IgD-negative memory B cell (primary cell): Measurements from ENCODE around the gene NAA40. TPM values are rescaled to one million over a fixed set of nuclear protein-coding genes. Genes with fewer than 3 reads are reported as not detected.

Source experiments
- H3K27ac Mint-ChIP-seq, 3 donors: one replicate each; pipeline ENCODE4 v1.8.0; 2020 to 2022; ENCODE audit warnings: mild to moderate bottlenecking in 3 of 3, mixed read lengths in 3 of 3, moderate library complexity in 1 of 3
- H3K27me3 Mint-ChIP-seq: one replicate; pipeline ENCODE4 v1.8.0; 2021; ENCODE audit warnings: mixed read lengths
- H3K36me3 Mint-ChIP-seq: one replicate; pipeline ENCODE4 v1.8.0; 2020; ENCODE audit warnings: mild to moderate bottlenecking, mixed read lengths
- H3K4me1 Mint-ChIP-seq, 3 donors: one replicate each; pipeline ENCODE4 v1.8.0; 2020 to 2022; ENCODE audit warnings: mixed read lengths in 3 of 3, mild to moderate bottlenecking in 1 of 3
- H3K4me3 Mint-ChIP-seq, 4 donors: one replicate each; pipeline ENCODE4 v1.8.0; 2020 to 2022; ENCODE audit warnings: mild to moderate bottlenecking in 4 of 4, mixed read lengths in 4 of 4, moderate library complexity in 3 of 4
- H3K9me3 Mint-ChIP-seq, 3 donors: one replicate each; pipeline ENCODE4 v1.8.0; 2020 to 2021; ENCODE audit warnings: mixed read lengths in 3 of 3, mild to moderate bottlenecking in 1 of 3
- polyA plus RNA-seq: library from polyadenylated mRNA; unstranded; fragments of 300-500 nt; fragmentation: Illumina TruSeq; gene quantifications from one replicate; pipeline ENCODE4 v1.2.3, GENCODE V29; 2021

The NAA40 gene
- polyA plus RNA-seq, 1 donor from 2014 or later = 13.9 TPM

GRCh38 chr11:63907808-63908530 is 30.8 kb upstream of the NAA40 start:
- Mint-ChIP-seq H3K4me3 (no peak overlapping the region), H3K36me3 (peaks cover 3% of the 10 kb centered on the region), H3K4me1 (peaks cover 0 to 3% (median 0%) of the 10 kb centered on the region in 3 donors), H3K9me3 (no peaks in the 10 kb centered on the region), H3K27me3 (no peaks in the 10 kb centered on the region), H3K27ac (no peak overlapping the region)

- Mint-ChIP-seq H3K27ac (no peak overlapping the region), H3K36me3 (peaks cover 3% of the 10 kb centered on the region), H3K9me3 (no peaks in the 10 kb centered on the region), H3K4me3 (no peak overlapping the region), H3K27me3 (no peaks in the 10 kb centered on the region), H3K4me1 (peaks cover 0 to 3% (median 0%) of the 10 kb centered on the region in 3 donors)
Observed at GRCh38 chr11:63908631-63909401, 30.0 kb upstream of the NAA40 start.

GRCh38 chr11:63909591-63910506 is 29.0 kb upstream of the NAA40 start:
- peaks cover 0 to 3% (median 0%) of the 10 kb centered on the region in 3 donors for H3K4me1 Mint-ChIP-seq
- peaks cover 2% of the 10 kb centered on the region for H3K36me3 Mint-ChIP-seq
- H3K4me3 Mint-ChIP-seq = no peak overlapping the region
- H3K27ac Mint-ChIP-seq = no peak overlapping the region
- H3K9me3 Mint-ChIP-seq = no peaks in the 10 kb centered on the region
- H3K27me3 Mint-ChIP-seq = peaks cover 2% of the 10 kb centered on the region

GRCh38 chr11:63910675-63911074 is 28.1 kb upstream of the NAA40 start:
- Mint-ChIP-seq H3K4me3 (no peak overlapping the region), H3K27me3 (peaks cover 6% of the 10 kb centered on the region), H3K36me3 (peaks cover 2% of the 10 kb centered on the region), H3K27ac (no peak overlapping the region), H3K4me1 (peaks cover 0 to 3% (median 0%) of the 10 kb centered on the region in 3 donors), H3K9me3 (no peaks in the 10 kb centered on the region)

- H3K27me3 Mint-ChIP-seq = peaks cover 8% of the 10 kb centered on the region
- H3K4me1 Mint-ChIP-seq = peaks cover 0 to 3% (median 0%) of the 10 kb centered on the region in 3 donors
- no peak overlapping the region for H3K4me3 Mint-ChIP-seq
- peaks cover 2% of the 10 kb centered on the region for H3K36me3 Mint-ChIP-seq
- no peak overlapping the region for H3K27ac Mint-ChIP-seq
- no peaks in the 10 kb centered on the region for H3K9me3 Mint-ChIP-seq
Observed at GRCh38 chr11:63911440-63911839, 27.4 kb upstream of the NAA40 start.

GRCh38 chr11:63911876-63912275 is 26.9 kb upstream of the NAA40 start:
- Mint-ChIP-seq H3K27me3 (peaks cover 9% of the 10 kb centered on the region), H3K4me1 (peaks cover 0 to 3% (median 0%) of the 10 kb centered on the region in 3 donors), H3K4me3 (no peak overlapping the region), H3K36me3 (no peaks in the 10 kb centered on the region), H3K9me3 (no peaks in the 10 kb centered on the region), H3K27ac (no peak overlapping the region)

- H3K4me3 Mint-ChIP-seq = no peak overlapping the region
- no peaks in the 10 kb centered on the region for H3K36me3 Mint-ChIP-seq
- H3K27ac Mint-ChIP-seq = no peak overlapping the region
- peaks cover 0 to 4% (median 0%) of the 10 kb centered on the region in 3 donors for H3K4me1 Mint-ChIP-seq
- H3K9me3 Mint-ChIP-seq = no peaks in the 10 kb centered on the region
- H3K27me3 Mint-ChIP-seq = peaks cover 10% of the 10 kb centered on the region
Observed at GRCh38 chr11:63912678-63913077, 26.1 kb upstream of the NAA40 start.

- Mint-ChIP-seq H3K36me3 (no peaks in the 10 kb centered on the region), H3K27ac (peak overlapping the region in 1 of 3 donors; percentile 45), H3K4me3 (peak overlapping the region in 2 of 4 donors; percentile 39 to 55), H3K27me3 (peaks cover 11% of the 10 kb centered on the region), H3K4me1 (peaks cover 0 to 11% (median 3%) of the 10 kb centered on the region in 3 donors), H3K9me3 (no peaks in the 10 kb centered on the region)
Observed at GRCh38 chr11:63913866-63914830, 24.7 kb upstream of the NAA40 start.

- Mint-ChIP-seq H3K4me3 (peak overlapping the region in 1 of 4 donors; percentile 78), H3K36me3 (no peaks in the 10 kb centered on the region), H3K27ac (peak overlapping the region in 1 of 3 donors; percentile 62), H3K9me3 (no peaks in the 10 kb centered on the region), H3K27me3 (peaks cover 11% of the 10 kb centered on the region), H3K4me1 (peaks cover 0 to 11% (median 3%) of the 10 kb centered on the region in 3 donors)
Observed at GRCh38 chr11:63914896-63915691, 23.7 kb upstream of the NAA40 start.

GRCh38 chr11:63915961-63916836 is 22.6 kb upstream of the NAA40 start:
- Mint-ChIP-seq H3K27ac (peak overlapping the region in 1 of 3 donors; percentile 62), H3K9me3 (no peaks in the 10 kb centered on the region), H3K4me1 (peaks cover 0 to 10% (median 3%) of the 10 kb centered on the region in 3 donors), H3K4me3 (peak overlapping the region; percentile 72 to 96 (median 78)), H3K27me3 (peaks cover 11% of the 10 kb centered on the region), H3K36me3 (no peaks in the 10 kb centered on the region)

GRCh38 chr11:63916837-63917691 is 21.7 kb upstream of the NAA40 start, which contains the start of gene RCOR2:
Gene RCOR2 (minus strand): TSS chr11:63917164. CDS start chr11:63916456, 708 bp downstream.
- H3K27ac Mint-ChIP-seq = peak within 1 kb of the TSS in 1 of 3 donors; percentile 3

More at GRCh38 chr11:63916837-63917691, 21.7 kb upstream of the NAA40 start, which contains the start of gene RCOR2:
- H3K4me1 Mint-ChIP-seq = peaks cover 0 to 10% (median 3%) of the 10 kb centered on the region in 3 donors
- peak within 1 kb of the TSS; percentile 72 to 96 (median 81) for H3K4me3 Mint-ChIP-seq
- peaks cover 11% of the 10 kb centered on the region for H3K27me3 Mint-ChIP-seq
- no peaks in the 10 kb centered on the region for H3K9me3 Mint-ChIP-seq
- H3K36me3 Mint-ChIP-seq = no peaks in the 10 kb centered on the region
